Endodermal cell (in vitro differentiated cells): ENCODE results near the gene RXFP1. TPM values are rescaled to one million over a fixed set of nuclear protein-coding genes. Genes with fewer than 3 reads are reported as not detected.

Experiments
- DNase-seq: peaks from one replicate; pipeline ENCODE4 v3.0.0-alpha.2; 2017
- H3K27ac ChIP-seq: 2 replicates; pipeline ENCODE4 v1.5.1; 2013; ENCODE audit warnings: mild to moderate bottlenecking, low read depth, low read length, moderate library complexity
- H3K27me3 ChIP-seq: 2 replicates; pipeline ENCODE4 v1.6.1; 2013; ENCODE audit warnings: mild to moderate bottlenecking, low read length, moderate library complexity; ENCODE audit not compliant: insufficient read depth, control insufficient read depth, poor library complexity, severe bottlenecking
- H3K36me3 ChIP-seq: 2 replicates; pipeline ENCODE4 v1.7.0; 2013; ENCODE audit warnings: mild to moderate bottlenecking, low read length, moderate library complexity; ENCODE audit not compliant: control insufficient read depth, insufficient read depth
- H3K4me1 ChIP-seq: one replicate; pipeline ENCODE4 v1.7.0; 2013; ENCODE audit warnings: low read length; ENCODE audit not compliant: control insufficient read depth, insufficient read depth
- H3K4me3 ChIP-seq: 2 replicates; pipeline ENCODE4 v1.5.1; 2013; ENCODE audit warnings: mild to moderate bottlenecking, low read length, moderate library complexity
- H3K9ac ChIP-seq: 2 replicates; pipeline ENCODE4 v1.6.1; 2013; ENCODE audit warnings: mild to moderate bottlenecking, low read length, moderate library complexity; ENCODE audit not compliant: poor library complexity, severe bottlenecking; ENCODE audit errors: extremely low read depth
- H3K9me3 ChIP-seq: 2 replicates; pipeline ENCODE4 v1.6.1; 2013; ENCODE audit warnings: mild to moderate bottlenecking, low read length, moderate library complexity; ENCODE audit not compliant: control insufficient read depth
- H3K27ac Mint-ChIP-seq: 2 replicates; pipeline ENCODE4 v1.8.0; 2020; ENCODE audit warnings: mixed read lengths
- H3K27me3 Mint-ChIP-seq: 2 replicates; pipeline ENCODE4 v1.8.0; 2021; ENCODE audit warnings: mild to moderate bottlenecking, mixed read lengths; ENCODE audit not compliant: insufficient read depth
- H3K36me3 Mint-ChIP-seq: 2 replicates; pipeline ENCODE4 v1.8.0; 2020; ENCODE audit warnings: low read depth, mixed read lengths
- H3K4me1 Mint-ChIP-seq: 2 replicates; pipeline ENCODE4 v1.8.0; 2020; ENCODE audit warnings: mixed read lengths
- H3K4me3 Mint-ChIP-seq: 2 replicates; pipeline ENCODE4 v1.8.0; 2020; ENCODE audit warnings: mild to moderate bottlenecking, moderate library complexity, mixed read lengths
- H3K9me3 Mint-ChIP-seq: 2 replicates; pipeline ENCODE4 v1.8.0; 2020; ENCODE audit warnings: mild to moderate bottlenecking, mixed read lengths
- CTCF ChIP-seq: fragments of 200-600 bp; sonication (generic); conservative IDR thresholded peaks from 2 replicates; pipeline ENCODE4 v1.5.0; 2021; ENCODE audit warnings: antibody characterized with exemption, mild to moderate bottlenecking
- WGBS, 2 experiments: methylation state at CpG; one replicate each; pipeline versions ENCODE4 v1.1.5 to v1.1.7; 2013; ENCODE audit warnings: missing lambda C conversion rate in 2 of 2, mixed read lengths in 1 of 2; ENCODE audit not compliant: insufficient coverage in 1 of 2, insufficient read length in 1 of 2; 5-methylcytosine and 5-hydroxymethylcytosine counted together
- total RNA-seq, 2 donors: library from RNA; stranded (reverse); fragmentation: NEBNext Ultra II Directional in 1 of 2; extraction: Animal tissue kit (Norgen Biotek cat#: 25700) in 1 of 2; gene quantifications; 2 replicates in 1 of 2; 3 replicates in 1 of 2; pipeline ENCODE4 v1.2.1, GENCODE V29; 2021

The RXFP1 gene
- total RNA-seq, 2 donors from 2014 or later, result not detected

- Histone ChIP-seq H3K36me3 (no peaks in the 10 kb centered on the region), H3K4me1 (no peaks in the 10 kb centered on the region), H3K9ac (no peak overlapping the region), H3K9me3 (no peaks in the 10 kb centered on the region), H3K27me3 (no peaks in the 10 kb centered on the region), H3K27ac (no peak overlapping the region), H3K4me3 (no peak overlapping the region)
- Mint-ChIP-seq H3K36me3 (no peaks in the 10 kb centered on the region), H3K4me1 (no peaks in the 10 kb centered on the region), H3K4me3 (no peak overlapping the region), H3K27ac (no peak overlapping the region), H3K27me3 (no peaks in the 10 kb centered on the region), H3K9me3 (no peaks in the 10 kb centered on the region)
- no peak for TF ChIP-seq CTCF
- DNase-seq, result no peak
- WGBS, 2 experiments, result 95 to 96% methylated on average over 2 to 3 of the region's 3 CpGs
These were observed 100.6 kb downstream of the RXFP1 start for GRCh38 chr4:158622251-158622650.

GRCh38 chr4:158624889-158625478 lies 103.3 kb downstream of the RXFP1 start:
- Mint-ChIP-seq H3K27ac (no peak overlapping the region), H3K36me3 (no peaks in the 10 kb centered on the region), H3K9me3 (no peaks in the 10 kb centered on the region), H3K4me1 (no peaks in the 10 kb centered on the region), H3K27me3 (no peaks in the 10 kb centered on the region), H3K4me3 (no peak overlapping the region)
- Histone ChIP-seq H3K9me3 (no peaks in the 10 kb centered on the region), H3K36me3 (no peaks in the 10 kb centered on the region), H3K4me3 (no peak overlapping the region), H3K27me3 (no peaks in the 10 kb centered on the region), H3K27ac (no peak overlapping the region), H3K4me1 (no peaks in the 10 kb centered on the region), H3K9ac (no peak overlapping the region)
- TF ChIP-seq CTCF, result peak; percentile 90
- 42 to 80% methylated on average over 1 to 3 of the region's 3 CpGs for WGBS, 2 experiments
- peak; percentile 55 for DNase-seq

GRCh38 chr4:158625544-158625943 lies 103.9 kb downstream of the RXFP1 start:
- no peak overlapping the region for H3K4me3 ChIP-seq
- Mint-ChIP-seq H3K36me3 (no peaks in the 10 kb centered on the region), H3K4me1 (no peaks in the 10 kb centered on the region), H3K27ac (no peak overlapping the region), H3K4me3 (no peak overlapping the region), H3K9me3 (no peaks in the 10 kb centered on the region), H3K27me3 (no peaks in the 10 kb centered on the region)
- H3K9me3 ChIP-seq, result no peaks in the 10 kb centered on the region
- no peaks in the 10 kb centered on the region for H3K36me3 ChIP-seq
- H3K9ac ChIP-seq, result no peak overlapping the region
- WGBS, 2 experiments, result 85 to 100% methylated on average over 1 of the region's 2 CpGs
- no peak overlapping the region for H3K27ac ChIP-seq
- TF ChIP-seq CTCF, result no peak
- DNase-seq, result no peak
- H3K27me3 ChIP-seq, result no peaks in the 10 kb centered on the region
- H3K4me1 ChIP-seq, result no peaks in the 10 kb centered on the region
